T-cell (primary cell): ENCODE measurements around the gene TNFRSF1B. TPM values are rescaled to one million over a fixed set of nuclear protein-coding genes. Genes with fewer than 3 reads are reported as not detected.

Experiments used
- ATAC-seq, 4 experiments: fragments of 200-7000 bp in 3 of 4; fragments of 150-1000 bp in 1 of 4; cut with Tn5 transposase; replicated peaks in 1 of 4; 1 replicate in 3 of 4; 2 replicates in 1 of 4; pipeline ENCODE4 v1.10.0; 2021; ENCODE audit warnings: moderate library complexity in 3 of 4, mild to moderate bottlenecking in 2 of 4, moderate number of reproducible peaks in 1 of 4
- CTCF ChIA-PET, 2 donors: fragments of 300-600 bp; sonication (Branson Sonifier 250); formaldehyde crosslinking; loops; one replicate each; lab custom pipeline; 2022; ENCODE audit warnings: antibody characterized with exemption in 2 of 2; lab: Charles Lee
- POLR2A ChIA-PET, 2 donors: fragments of 300-600 bp; sonication (Branson Sonifier 250); formaldehyde crosslinking; loops; one replicate each; lab custom pipeline; 2022; ENCODE audit warnings: antibody characterized with exemption in 2 of 2; lab: Charles Lee
- DNase-seq, 35 experiments: peaks; one replicate each; pipeline versions ENCODE4 v3.0.0 to v3.0.0-alpha.2; 2013 to 2023
- H3K27ac ChIP-seq: one replicate; pipeline ENCODE4 v1.5.1; 2013; ENCODE audit warnings: low read length
- H3K27me3 ChIP-seq, 2 experiments: replicated peaks in 1 of 2; 1 replicate in 1 of 2; 2 replicates in 1 of 2; pipeline versions ENCODE4 v1.6.1 to v1.7.0; 2013; ENCODE audit warnings: low read length in 1 of 2, mixed read lengths in 1 of 2; ENCODE audit not compliant: control insufficient read depth in 2 of 2, insufficient read depth in 2 of 2; ENCODE audit errors: extremely low read depth in 1 of 2
- H3K36me3 ChIP-seq, 2 donors: 1 replicate in 1 of 2; 2 replicates in 1 of 2; pipeline versions ENCODE4 v1.6.1 to v1.7.0; 2013; ENCODE audit warnings: low read length in 1 of 2; ENCODE audit not compliant: control insufficient read depth in 2 of 2, insufficient read depth in 1 of 2; ENCODE audit errors: extremely low read depth in 1 of 2
- H3K4me1 ChIP-seq, 2 experiments: 1 replicate in 1 of 2; 2 replicates in 1 of 2; pipeline versions ENCODE4 v1.6.1 to v1.7.0; 2013; ENCODE audit warnings: low read length in 2 of 2, mixed read lengths in 1 of 2; ENCODE audit not compliant: insufficient read depth in 2 of 2, control insufficient read depth in 1 of 2; ENCODE audit errors: extremely low read depth in 1 of 2
- H3K4me3 ChIP-seq, 2 donors: 1 replicate in 1 of 2; 2 replicates in 1 of 2; pipeline versions ENCODE4 v1.5.1 to v1.7.0; 2013; ENCODE audit warnings: mild to moderate bottlenecking in 2 of 2, low read length in 1 of 2, moderate library complexity in 1 of 2; ENCODE audit not compliant: control insufficient read depth in 1 of 2; ENCODE audit errors: extremely low read depth in 1 of 2
- H3K9me3 ChIP-seq: 2 replicates; pipeline ENCODE4 v1.7.0; 2013
- H3K27ac Mint-ChIP-seq, 2 donors: one replicate each; pipeline ENCODE4 v1.8.0; 2020 to 2021; ENCODE audit warnings: mild to moderate bottlenecking in 2 of 2, mixed read lengths in 2 of 2
- H3K27me3 Mint-ChIP-seq, 2 donors: one replicate each; pipeline ENCODE4 v1.8.0; 2021 to 2022; ENCODE audit warnings: mixed read lengths in 2 of 2
- H3K36me3 Mint-ChIP-seq: one replicate; pipeline ENCODE4 v1.8.0; 2021; ENCODE audit warnings: mixed read lengths
- H3K4me1 Mint-ChIP-seq, 3 donors: one replicate each; pipeline ENCODE4 v1.8.0; 2020 to 2022; ENCODE audit warnings: mixed read lengths in 3 of 3, mild to moderate bottlenecking in 1 of 3
- H3K4me3 Mint-ChIP-seq, 3 donors: one replicate each; pipeline ENCODE4 v1.8.0; 2020 to 2022; ENCODE audit warnings: mild to moderate bottlenecking in 3 of 3, mixed read lengths in 3 of 3, moderate library complexity in 3 of 3
- H3K9me3 Mint-ChIP-seq, 3 donors: one replicate each; pipeline ENCODE4 v1.8.0; 2020 to 2022; ENCODE audit warnings: mixed read lengths in 3 of 3
- WGBS: methylation state at CpG from one replicate; pipeline ENCODE4 v1.1.5; 2013; ENCODE audit warnings: missing lambda C conversion rate; ENCODE audit not compliant: insufficient coverage; 5-methylcytosine and 5-hydroxymethylcytosine counted together
- total RNA-seq, 35 experiments: library from RNA in 6 of 35; stranded (reverse) in 6 of 35; fragments of 120-200 nt in 1 of 35; gene quantifications; one replicate each; pipeline versions ENCODE4 v1.2.1 to v1.2.4 and lab custom pipeline; 2013 to 2026

Gene TNFRSF1B
- total RNA-seq, 5 donors from 2014 or later (not counting 1 experiment from before 2014, with no cell fraction given): 55.0 to 130 (median 99.6) TPM

- DNase-seq: no peak
- peak overlapping the region; percentile 97 for H3K27ac ChIP-seq
- peaks cover 59 to 100% of the 10 kb centered on the region in 2 experiments for H3K4me1 ChIP-seq
- H3K4me3 Mint-ChIP-seq: peak overlapping the region; percentile 34 to 92 (median 39)
- H3K9me3 ChIP-seq: no peaks in the 10 kb centered on the region
- H3K36me3 ChIP-seq: peaks cover 0 to 21% of the 10 kb centered on the region in 2 donors
- no peak for ATAC-seq
- peaks cover 86 to 95% (median 94%) of the 10 kb centered on the region in 3 donors for H3K4me1 Mint-ChIP-seq
- H3K27me3 ChIP-seq: no peaks in the 10 kb centered on the region
- ChIA-PET CTCF (no interaction called here), POLR2A (interaction anchor here in 1 of 2 donors (0.6 kb wide), 1 partner anchor 27 kb away, joined by 3 read pairs; no protein-coding TSS in a partner anchor)
- 69% methylated on average over 11 of the region's 17 CpGs for WGBS
- no peaks in the 10 kb centered on the region for H3K27me3 Mint-ChIP-seq
- H3K4me3 ChIP-seq: no peak overlapping the region
- H3K9me3 Mint-ChIP-seq: peaks cover 0 to 4% (median 0%) of the 10 kb centered on the region in 3 donors
- peaks cover 11% of the 10 kb centered on the region for H3K36me3 Mint-ChIP-seq
- H3K27ac Mint-ChIP-seq: peak overlapping the region; percentile 90 to 96
Observed at GRCh38 chr1:12174924-12175810, 8.4 kb downstream of the TNFRSF1B start.

- 43% methylated on average over 3 of the region's 6 CpGs for WGBS
- peaks cover 89 to 97% (median 97%) of the 10 kb centered on the region in 3 donors for H3K4me1 Mint-ChIP-seq
- POLR2A ChIA-PET: interaction anchor here in 1 of 2 donors (0.8 kb wide), 1 partner anchor 267 kb away, joined by 6 read pairs; no protein-coding TSS in a partner anchor
Observed at GRCh38 chr1:12176298-12177118, 9.7 kb downstream of the TNFRSF1B start.

GRCh38 chr1:12177156-12177998 lies 10.6 kb downstream of the TNFRSF1B start:
- ATAC-seq: no peak
- Mint-ChIP-seq H3K4me1 (peaks cover 89 to 97% (median 96%) of the 10 kb centered on the region in 3 donors), H3K9me3 (no peaks in the 10 kb centered on the region), H3K27ac (peak overlapping the region; percentile 90 to 95), H3K4me3 (peak overlapping the region; percentile 76 to 92 (median 78)), H3K36me3 (peaks cover 5% of the 10 kb centered on the region), H3K27me3 (no peaks in the 10 kb centered on the region)
- DNase-seq: peak in 5 of 35 experiments; percentile 27 to 55 (median 35)
- 43% methylated on average over 14 of the region's 24 CpGs for WGBS
- H3K9me3 ChIP-seq: no peaks in the 10 kb centered on the region
- peaks cover 54 to 100% of the 10 kb centered on the region in 2 experiments for H3K4me1 ChIP-seq
- peak overlapping the region; percentile 95 for H3K27ac ChIP-seq
- H3K27me3 ChIP-seq: no peaks in the 10 kb centered on the region
- ChIA-PET CTCF (interaction anchor here (0.7 to 3.2 kb wide), 8 partner anchors 9 to 53 kb away, joined by 3 to 37 read pairs (median 9); no protein-coding TSS in a partner anchor), POLR2A (interaction anchor here (0.6 to 1.8 kb wide), 17 partner anchors 8 to 893 kb away, joined by 3 to 10 read pairs (median 4); partner anchors contain the start of gene TNFRSF1B (in 1 of the 2))
- H3K4me3 ChIP-seq: peak overlapping the region; percentile 37 to 51
- H3K36me3 ChIP-seq: peaks cover 0 to 31% of the 10 kb centered on the region in 2 donors

More at GRCh38 chr1:12176298-12177118, 9.7 kb downstream of the TNFRSF1B start:
- Histone ChIP-seq H3K4me1 (peaks cover 58 to 100% of the 10 kb centered on the region in 2 experiments), H3K27me3 (no peaks in the 10 kb centered on the region), H3K27ac (peak overlapping the region; percentile 95), H3K9me3 (no peaks in the 10 kb centered on the region), H3K36me3 (peaks cover 0 to 31% of the 10 kb centered on the region in 2 donors), H3K4me3 (no peak overlapping the region)
- ATAC-seq (no peak), DNase-seq (no peak)
- Mint-ChIP-seq H3K36me3 (peaks cover 4% of the 10 kb centered on the region), H3K27ac (peak overlapping the region; percentile 90 to 91), H3K9me3 (peaks cover 0 to under 1% (median 0%) of the 10 kb centered on the region in 3 donors), H3K4me3 (peak overlapping the region; percentile 49 to 92 (median 63)), H3K27me3 (no peaks in the 10 kb centered on the region)
- CTCF ChIA-PET: interaction anchor here (0.7 to 3.2 kb wide), 3 partner anchors 14 to 52 kb away, joined by 3 to 37 read pairs (median 12); no protein-coding TSS in a partner anchor

GRCh38 chr1:12177999-12178441 lies 11.2 kb downstream of the TNFRSF1B start:
- Mint-ChIP-seq H3K36me3 (peaks cover 9% of the 10 kb centered on the region), H3K27me3 (no peaks in the 10 kb centered on the region), H3K4me1 (peaks cover 89 to 97% (median 96%) of the 10 kb centered on the region in 3 donors), H3K9me3 (no peaks in the 10 kb centered on the region), H3K4me3 (peak overlapping the region; percentile 76 to 92 (median 78)), H3K27ac (peak overlapping the region; percentile 90 to 95)
- peak; percentile 68 to 78 (median 72) for ATAC-seq
- POLR2A ChIA-PET: interaction anchor here (0.5 to 1.8 kb wide), 20 partner anchors 9 to 270 kb away, joined by 3 to 10 read pairs (median 3); partner anchors contain the start of gene TNFRSF1B (in 1 of the 2)
- CTCF ChIA-PET: interaction anchor here in 1 of 2 donors (1.1 to 3.2 kb wide), 8 partner anchors 9 to 53 kb away, joined by 5 to 37 read pairs (median 9); no protein-coding TSS in a partner anchor
- Histone ChIP-seq H3K4me1 (peaks cover 48 to 100% of the 10 kb centered on the region in 2 experiments), H3K9me3 (no peaks in the 10 kb centered on the region), H3K27me3 (no peaks in the 10 kb centered on the region), H3K27ac (peak overlapping the region; percentile 95), H3K4me3 (peak overlapping the region; percentile 37 to 51), H3K36me3 (peaks cover 0 to 31% of the 10 kb centered on the region in 2 donors)
- 1% methylated on average over 9 of the region's 14 CpGs for WGBS
- DNase-seq: peak; percentile 77 to 97 (median 88)

GRCh38 chr1:12178511-12178910 lies 11.7 kb downstream of the TNFRSF1B start:
- Mint-ChIP-seq H3K36me3 (peaks cover 9% of the 10 kb centered on the region), H3K27me3 (no peaks in the 10 kb centered on the region), H3K27ac (peak overlapping the region; percentile 90 to 95), H3K4me3 (peak overlapping the region; percentile 76 to 92 (median 78)), H3K9me3 (no peaks in the 10 kb centered on the region), H3K4me1 (peaks cover 89 to 96% (median 96%) of the 10 kb centered on the region in 3 donors)
- DNase-seq (peak in 1 of 35 experiments; percentile 38), ATAC-seq (peak in 3 of 4 experiments; percentile 2 to 10 (median 5))
- ChIA-PET CTCF (interaction anchor here (0.8 to 3.2 kb wide), 7 partner anchors 10 to 54 kb away, joined by 3 to 37 read pairs (median 6); no protein-coding TSS in a partner anchor), POLR2A (interaction anchor here (0.5 to 1.8 kb wide), 12 partner anchors 9 to 54 kb away, joined by 3 to 10 read pairs (median 3); no protein-coding TSS in a partner anchor)
- WGBS: 28% methylated on average over 11 of the region's 11 CpGs
- H3K9me3 ChIP-seq: no peaks in the 10 kb centered on the region
- H3K36me3 ChIP-seq: peaks cover 0 to 31% of the 10 kb centered on the region in 2 donors
- peaks cover 44 to 97% of the 10 kb centered on the region in 2 experiments for H3K4me1 ChIP-seq
- H3K4me3 ChIP-seq: peak overlapping the region; percentile 37 to 48
- peak overlapping the region; percentile 95 for H3K27ac ChIP-seq
- H3K27me3 ChIP-seq: no peaks in the 10 kb centered on the region
